GM21528 (cell line): ENCODE results near the gene VILL.
"Not testable (repeated sequence)": the region's sequence is repeated elsewhere in the genome, so short reads cannot be mapped to it uniquely, and the experiment has no call there.

Experiments
- ATAC-seq: cut with Tn5 transposase; IDR thresholded peaks from one replicate; pipeline ENCODE4 v1.9.1; 2021; ENCODE audit warnings: mild to moderate bottlenecking, moderate library complexity; ENCODE audit not compliant: unreplicated experiment, low FRiP score

The VILL gene

DNA sequence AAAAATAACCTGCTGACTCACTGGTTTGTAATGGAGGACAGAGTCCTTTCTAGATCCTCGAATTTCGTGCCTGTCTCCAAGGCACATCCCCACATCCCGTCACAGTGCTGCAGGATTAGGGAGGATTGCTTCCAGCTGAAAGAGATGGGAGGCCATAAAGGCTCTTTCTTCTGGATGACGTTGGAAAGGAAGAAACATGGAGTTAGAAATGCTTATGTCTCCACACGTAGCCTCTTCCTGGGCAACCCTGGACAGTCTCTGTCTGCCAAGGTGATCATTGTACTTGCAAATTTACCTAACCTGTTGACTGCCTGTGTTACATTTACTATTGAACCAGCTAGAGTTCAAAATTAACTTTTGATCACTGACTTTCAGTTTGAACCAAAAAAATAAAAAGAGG lies 27.6 kb upstream of the VILL start:
- no peak for ATAC-seq

DNA sequence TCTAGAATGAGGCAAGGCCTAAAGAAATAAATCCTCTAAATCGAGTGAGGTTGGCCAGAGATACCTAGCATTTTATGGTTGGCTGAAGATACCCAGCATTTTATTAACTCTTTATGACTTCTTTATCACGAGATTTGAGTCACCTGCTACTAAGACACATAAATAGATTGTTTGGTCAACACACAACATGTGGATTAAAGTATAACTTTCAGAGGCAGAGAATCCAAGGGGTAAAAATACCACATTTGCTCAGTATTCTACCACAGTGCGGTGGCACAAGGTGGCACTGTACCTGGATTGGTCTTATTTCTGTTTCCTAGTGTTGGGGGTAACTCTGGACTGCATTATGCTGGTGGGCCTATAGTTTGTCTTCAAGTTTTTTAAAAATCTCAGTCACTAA lies 27.0 kb upstream of the VILL start:
- ATAC-seq: no peak

DNA sequence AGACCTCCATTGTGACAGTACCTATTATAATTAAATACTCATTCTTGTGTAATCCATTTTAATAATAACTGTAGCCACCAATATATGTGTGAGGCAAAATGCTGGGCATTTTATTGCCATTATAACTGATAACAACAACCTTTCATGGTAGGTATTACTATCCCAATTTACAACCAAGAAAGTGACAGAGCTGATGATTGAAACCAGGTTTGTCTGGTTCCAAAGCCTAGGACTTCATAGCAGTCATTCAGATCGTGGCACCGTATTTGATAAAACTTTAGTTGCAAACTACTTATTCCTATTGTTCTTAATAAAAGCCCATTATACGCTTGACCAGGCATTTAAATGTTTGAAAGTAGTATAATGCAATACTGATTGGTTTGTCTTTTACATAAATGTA lies 26.4 kb upstream of the VILL start:
- no peak for ATAC-seq

DNA sequence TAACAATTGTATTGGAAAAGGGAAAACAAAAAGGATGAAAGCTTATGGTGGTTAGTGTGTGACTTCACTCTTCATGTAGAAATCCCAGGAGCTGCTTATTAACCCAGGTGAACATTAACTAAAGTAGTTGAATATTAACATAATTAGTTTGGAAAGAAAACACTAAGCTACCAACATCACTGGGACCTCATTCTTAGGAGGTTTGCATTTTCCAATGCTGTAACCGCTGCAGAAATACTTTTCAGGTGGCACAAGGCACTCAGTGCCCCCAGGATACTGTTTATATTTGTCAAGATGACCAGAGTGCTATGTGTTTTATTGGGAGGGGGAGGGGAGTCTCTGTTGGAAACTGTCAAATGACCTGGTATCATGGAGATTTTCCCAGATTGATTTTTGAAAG lies 25.9 kb upstream of the VILL start:
- no peak for ATAC-seq

DNA sequence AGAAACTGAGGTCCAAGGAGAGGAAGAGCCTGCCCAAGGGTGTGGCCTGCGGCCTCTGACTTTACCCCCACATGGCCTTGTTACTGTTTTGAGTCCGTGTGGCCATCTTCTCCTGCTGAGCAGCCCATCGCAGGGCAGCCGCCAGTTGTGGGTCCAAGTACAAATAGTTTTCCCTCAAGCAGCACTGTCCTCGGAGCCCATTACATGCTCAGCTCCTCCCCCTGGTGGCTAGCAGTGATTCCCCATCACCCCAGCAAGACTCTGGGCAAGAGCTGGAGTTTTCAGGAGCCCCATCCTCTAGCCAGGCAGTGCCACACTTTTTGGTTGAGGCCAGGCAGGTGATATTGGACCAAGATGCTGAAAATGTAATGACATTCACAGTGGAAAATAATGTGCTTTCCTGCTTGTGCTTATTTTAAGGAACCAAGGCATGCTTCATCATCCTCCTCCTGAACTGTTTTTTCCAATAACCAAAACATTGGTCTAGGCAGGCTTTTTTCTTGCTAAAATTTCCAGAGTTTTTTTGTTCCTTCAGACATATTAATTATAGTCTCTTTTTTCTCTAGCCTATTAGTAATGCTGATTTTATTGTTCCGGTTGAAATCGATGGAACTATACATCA lies 23.2 kb upstream of the VILL start:
- peak; percentile 55 for ATAC-seq

DNA sequence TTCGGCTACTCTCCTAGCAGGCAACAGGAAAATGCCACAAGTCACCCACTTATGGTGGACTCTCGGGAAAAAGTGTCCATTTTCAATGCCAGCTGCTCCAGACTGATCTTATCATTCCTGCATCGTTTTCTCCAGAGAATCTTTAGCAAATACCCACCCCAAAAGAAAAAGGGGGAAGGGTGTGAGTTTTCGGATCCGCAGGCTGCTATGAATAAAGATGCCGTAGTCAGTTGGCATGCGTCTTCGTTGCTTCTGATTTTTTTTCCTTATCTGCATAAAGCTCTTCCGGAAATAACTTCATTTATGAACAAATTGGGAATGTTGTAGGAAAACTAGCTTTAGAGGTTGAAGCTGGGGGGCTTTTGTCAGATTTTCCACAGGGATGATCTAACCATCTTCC lies 22.4 kb upstream of the VILL start:
- no peak for ATAC-seq

DNA sequence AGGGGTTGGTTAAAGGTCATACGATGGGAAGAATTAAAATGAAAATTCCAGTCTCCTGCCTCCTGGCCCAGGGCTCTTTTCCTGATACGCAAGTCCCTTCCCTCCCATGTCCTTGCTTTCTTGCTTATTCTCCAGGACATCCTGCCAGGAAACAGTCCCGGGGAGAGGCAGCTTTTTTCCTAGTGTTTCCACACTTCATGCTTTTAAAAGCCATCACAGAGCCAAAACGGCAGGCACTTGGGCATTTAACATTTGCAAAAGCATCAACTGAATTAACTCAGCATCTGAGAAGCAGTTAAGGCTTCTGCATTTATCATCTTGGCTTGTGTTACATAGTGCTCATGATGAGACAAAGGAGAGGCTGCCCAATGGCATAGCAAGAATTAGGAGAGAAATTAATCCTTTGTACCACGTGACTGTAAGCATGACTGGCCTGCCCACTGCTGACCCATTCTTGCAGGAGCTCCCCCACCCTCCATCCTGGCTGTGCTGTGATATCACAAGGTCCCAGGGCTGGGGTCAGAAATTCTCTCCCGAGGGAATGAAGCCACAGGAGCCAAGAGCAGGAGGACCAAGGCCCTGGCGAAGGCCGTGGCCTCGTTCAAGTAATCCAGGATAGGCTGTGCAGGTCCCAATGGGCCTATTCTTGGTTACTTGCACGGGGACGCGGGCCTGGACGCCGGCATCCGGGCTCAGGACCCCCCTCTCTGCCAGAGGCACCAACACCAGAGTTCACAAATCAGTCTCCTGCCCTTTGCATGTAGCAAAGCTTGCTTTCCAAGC lies 21.6 kb upstream of the VILL start:
- ATAC-seq: no peak

DNA sequence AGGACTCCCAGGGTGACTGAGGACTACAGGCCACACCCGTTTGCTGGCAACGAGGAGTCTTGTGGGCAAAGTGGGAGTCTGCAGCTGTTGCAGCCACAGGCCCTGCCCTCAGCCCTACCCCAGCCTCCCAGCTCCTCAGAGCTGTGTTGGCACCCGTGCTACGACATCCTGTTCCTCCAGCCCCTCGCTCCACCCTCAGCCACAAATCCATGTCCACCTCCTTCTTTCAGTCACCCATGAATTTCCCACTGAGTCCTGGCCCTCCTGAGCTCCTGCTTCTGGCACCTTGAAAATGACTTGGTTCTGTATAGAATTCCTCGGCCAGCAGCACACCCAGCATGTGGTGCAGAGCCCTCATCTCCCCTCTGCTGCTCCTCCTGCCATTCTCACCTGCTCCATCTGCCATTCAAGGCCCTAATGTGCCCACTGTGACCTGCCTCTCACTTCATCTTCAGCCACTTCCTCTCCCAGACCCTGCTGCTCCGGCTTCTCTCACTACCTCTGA lies 20.9 kb upstream of the VILL start:
- no peak for ATAC-seq

DNA sequence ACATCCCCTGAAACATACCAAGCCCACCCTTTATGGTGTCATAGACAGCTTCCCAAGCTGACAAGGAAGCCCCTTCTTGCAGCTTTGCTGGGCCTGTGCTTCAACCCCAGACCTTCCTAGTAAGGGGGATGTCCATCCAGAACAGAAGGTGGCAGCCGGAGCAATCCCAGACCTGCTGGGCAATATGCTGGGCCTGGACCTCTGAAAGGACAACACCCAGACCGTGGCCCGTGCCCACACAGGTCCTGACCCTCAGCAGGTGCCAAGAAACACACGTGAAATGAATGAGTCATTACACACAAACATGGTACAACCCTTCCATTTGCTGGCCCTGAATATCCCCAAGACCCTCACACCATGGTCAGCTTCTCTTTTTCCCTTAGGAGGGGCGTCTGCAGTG lies 19.8 kb upstream of the VILL start:
- no peak for ATAC-seq

DNA sequence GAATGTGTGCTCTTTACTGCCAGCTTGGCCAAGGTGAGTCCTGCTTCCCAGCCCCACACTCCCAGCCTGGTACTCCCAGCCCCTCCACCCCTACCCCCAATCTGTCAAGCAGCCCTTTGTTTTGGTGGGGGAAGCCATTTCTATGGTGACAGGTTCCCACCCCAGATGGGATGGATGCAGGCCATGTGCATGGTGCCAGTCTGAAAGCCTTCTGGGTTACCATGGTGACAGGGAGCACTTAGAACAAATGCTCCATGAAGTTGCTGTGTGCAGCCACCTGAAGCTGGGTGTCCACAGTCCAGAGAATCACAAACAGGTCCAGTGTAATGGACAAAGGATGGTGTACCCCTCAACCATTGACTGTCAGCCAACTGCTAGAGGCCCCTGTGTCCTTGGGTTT lies 19.1 kb upstream of the VILL start:
- ATAC-seq: no peak

DNA sequence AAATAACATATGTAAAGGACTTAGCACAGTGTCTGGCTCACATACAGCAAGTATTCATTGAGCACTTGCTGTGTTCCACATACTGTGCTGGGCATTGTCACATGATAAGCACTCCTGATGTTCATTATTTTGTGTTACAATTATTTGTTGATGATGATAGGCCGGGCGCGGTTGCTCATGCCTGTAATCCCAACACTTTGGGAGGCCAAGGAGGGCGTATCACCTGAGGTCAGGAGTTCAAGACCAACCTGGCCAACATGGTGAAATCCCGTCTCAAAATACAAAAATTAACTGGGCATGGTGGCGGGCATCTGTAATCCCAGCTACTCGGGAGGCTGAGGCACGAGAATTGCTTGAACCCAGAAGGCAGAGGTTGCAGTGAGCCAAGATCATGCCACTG lies 18.5 kb upstream of the VILL start:
- not testable (repeated sequence) for ATAC-seq

DNA sequence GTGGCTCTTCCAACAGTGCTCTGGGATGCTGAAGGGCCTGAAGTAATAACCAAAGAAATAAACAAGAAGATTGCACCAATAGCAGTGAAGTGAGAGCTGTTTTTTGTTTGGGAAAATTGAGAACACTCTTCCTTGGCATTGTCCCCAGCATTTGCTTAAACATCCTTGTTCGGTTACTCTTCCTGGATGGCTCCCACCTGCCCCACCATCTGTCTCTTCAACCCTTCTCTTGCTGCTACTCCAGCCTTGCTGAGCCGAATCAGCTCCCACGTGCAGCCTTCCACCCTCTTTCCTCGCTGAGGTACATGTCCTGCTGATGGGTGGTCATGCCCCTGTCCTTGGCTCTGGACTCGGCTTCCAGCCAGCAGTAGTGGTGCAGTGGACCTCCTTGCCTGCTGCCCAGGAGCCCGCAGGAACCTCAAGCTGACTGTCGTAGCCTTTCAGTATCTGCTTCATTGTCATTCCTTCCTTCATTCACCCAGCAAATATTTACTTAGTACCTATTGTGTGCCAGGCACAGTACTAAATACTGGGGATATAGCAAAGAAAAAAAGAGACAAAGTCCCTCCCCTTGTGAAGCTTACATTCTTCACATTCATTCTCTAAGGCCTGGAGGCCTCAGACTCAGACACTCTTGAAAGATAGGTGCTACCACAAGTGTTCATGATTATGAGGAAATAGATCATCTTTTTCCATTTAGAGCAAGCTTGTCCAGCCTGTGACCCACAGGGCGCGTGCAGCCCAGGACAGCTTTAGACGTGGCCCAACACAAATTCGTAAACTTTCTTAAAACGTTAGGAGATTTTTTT lies 17.1 kb upstream of the VILL start:
- no peak for ATAC-seq

DNA sequence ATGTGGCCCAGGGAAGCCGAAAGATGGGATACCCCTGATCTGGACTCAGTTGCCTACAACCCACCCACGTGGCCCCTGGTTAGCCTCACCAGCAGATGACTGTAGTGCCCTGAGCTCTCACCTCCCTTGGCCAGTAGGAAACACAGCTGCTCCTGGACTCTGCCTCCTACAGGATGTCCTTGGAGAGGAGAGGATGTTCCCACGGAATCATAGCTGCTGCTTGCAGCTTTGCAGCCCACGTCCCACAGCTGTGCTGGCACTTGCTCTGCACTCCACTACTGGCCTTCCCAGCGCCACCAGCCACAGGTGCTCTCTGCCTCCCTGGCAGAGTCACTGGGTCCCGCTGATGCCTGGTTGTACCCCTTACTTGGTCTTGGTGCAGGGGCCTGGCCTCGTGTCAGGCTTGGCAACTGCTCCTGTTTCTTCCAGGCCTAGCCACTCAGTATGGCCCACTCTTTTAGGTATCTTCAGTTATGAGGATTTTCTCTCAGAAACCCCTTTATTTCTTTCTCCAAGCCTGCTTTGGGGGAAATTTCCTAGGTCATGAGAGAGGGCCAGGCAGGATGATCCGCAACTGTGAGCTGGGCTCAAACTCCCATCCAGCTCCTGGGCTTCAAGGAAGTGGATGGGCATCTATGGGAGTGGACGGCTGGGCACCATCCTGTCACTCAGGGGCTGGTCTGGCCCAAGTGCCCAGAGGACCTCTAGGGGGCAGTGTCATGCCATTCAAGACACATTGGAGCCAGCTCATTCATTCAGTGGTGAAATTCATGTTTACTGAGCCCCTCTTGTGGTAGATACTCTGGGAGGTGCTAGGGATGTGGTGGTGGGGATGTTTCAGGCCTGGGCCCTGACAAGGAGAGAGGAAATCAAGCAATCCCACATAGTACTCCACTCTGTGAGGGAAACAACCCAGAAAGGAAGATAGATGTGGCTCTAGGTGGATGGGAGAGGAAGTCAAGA lies 16.2 kb upstream of the VILL start:
- ATAC-seq: peak; percentile 87

DNA sequence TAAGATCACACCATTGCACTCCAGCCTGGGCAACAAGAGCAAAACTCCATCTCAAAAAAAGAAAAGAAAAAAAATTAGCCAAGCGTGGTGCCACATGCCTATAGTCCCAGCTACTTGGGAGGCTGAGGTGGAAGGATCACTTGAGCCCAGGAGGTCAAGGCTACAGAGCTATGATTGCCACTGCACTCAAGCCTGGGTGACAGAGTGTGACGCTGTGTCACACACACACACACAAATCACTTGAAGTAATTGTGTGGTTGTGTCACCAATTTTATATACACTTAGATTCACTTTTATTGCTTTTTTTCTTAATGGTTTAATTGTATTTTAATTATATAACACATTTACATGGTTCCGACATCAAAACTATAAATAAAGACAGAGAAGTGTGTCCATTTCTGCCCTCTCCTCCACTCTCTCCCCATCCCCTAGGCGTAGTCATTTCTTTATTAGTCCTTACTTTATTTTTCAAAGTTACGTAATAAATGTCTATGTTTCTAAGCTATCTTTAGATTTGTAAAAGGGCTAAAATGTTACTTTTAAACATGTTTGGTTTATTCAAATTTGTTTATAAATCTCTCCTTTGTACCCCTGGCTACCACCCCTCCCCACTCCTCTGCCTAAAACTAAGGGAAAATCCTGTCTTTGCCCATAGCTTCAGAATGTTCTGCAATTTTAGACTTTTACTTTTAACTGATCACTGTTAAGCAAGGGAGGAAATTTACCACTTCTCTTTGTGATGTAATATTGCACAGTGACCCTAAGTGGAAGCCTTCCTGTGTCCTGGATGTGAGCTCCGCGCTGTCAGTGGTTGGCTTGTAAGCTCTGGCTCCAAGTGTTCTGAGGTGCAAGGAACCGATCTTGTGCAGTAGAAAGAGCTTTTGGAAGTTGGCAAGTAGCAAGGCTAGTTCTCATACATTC lies 10.8 kb upstream of the VILL start:
- no peak for ATAC-seq

DNA sequence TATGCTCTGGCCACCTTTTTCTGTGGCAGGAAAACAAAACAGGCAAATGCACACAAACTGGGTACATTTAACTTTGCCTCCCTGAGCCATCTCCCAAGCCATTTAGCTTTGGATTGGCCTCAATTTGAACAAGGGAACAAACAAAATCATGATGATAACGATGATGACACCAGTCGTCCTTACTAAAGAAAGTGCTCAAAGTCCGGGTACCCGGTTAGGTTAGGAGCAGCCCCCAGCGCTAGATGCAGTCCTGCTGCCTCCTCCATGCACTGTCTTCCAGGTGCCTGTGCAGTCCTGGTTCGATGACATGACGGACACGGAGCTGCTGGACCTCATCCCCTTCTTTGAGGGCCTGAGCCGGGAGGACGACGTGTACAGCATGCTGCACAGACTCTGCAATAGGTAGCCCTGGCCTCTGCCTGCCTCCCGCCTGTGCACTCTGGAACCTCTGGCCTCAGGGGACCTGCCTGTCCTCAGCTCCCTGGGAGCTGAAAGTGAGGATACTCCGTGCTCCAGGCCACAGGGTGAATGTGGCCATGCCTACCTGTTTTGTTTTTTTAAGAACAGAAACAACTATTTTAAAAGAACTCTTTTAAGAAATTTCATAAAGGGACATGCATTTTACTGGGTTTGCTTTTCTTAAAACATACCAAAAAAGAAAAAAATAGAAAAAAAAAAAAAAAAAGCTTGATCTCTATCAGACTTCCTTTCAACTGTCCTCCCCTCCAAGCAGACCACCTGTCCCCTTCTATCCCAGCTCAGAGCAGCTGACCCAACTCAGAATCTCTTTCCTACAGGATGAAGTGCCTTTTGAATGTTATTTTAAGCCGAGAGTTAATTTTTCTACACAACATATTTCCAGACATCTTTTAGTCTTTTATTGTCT lies 9.9 kb upstream of the VILL start:
- ATAC-seq: no peak

DNA sequence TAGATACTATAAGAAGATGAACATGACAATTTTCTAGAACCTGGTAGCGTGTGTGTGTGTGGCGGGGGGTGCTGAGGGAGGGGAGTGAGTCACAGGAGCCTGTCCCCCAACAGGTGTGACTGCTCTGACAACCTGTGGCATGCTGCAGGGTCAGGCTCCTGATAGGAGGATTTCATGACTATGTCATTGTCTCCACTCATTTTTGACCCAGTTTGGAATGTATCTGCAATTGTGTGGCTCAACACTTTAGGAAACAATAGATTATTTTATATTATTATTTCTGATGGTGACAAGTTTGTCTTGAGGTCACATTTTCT lies 9.3 kb upstream of the VILL start:
- ATAC-seq: no peak

DNA sequence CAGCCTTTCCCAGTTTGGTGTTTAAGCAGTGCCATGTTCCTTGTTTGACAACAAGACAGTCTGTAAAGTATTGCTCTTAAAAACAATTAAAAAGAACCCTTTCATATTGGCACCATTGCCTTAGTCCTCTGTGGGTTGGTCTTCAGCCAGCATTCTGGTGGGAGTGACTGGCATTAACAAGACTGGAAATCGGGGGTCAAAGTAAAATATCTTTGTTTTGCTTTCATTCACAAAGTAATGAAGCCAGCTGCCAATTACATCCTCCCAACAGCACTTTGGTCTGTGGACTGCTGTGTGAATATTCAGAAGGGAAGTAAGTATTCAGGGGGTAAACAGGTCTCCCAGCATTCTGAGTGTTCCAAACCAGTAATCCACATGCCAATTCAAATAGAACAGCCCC lies 8.3 kb upstream of the VILL start:
- ATAC-seq: no peak

DNA sequence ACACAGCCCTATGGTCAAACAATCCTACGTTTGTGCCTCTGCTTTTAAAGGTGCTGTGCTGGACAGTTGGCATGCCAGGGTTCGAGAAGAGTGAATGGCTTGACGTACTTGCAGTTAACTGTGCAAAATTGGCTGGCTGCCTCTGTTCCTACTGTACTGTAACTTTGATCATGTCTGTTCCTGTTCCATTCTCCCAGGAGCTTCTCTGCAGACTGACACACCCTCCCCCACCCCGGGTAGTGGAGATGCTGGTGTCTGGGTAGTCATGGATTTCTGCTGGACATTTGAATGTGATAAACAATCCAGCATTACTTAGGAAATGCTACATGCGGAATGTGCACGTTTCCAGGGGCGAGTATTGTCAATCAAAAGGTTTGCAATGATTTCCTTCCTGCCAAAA lies 6.5 kb upstream of the VILL start:
- ATAC-seq: no peak
